Left lung (tissue), 10 donors: ENCODE data around the gene IL1R1. TPM values are rescaled to one million over a fixed set of nuclear protein-coding genes. Genes with fewer than 3 reads are reported as not detected.

Experiments
- ATAC-seq: fragments of 200-7000 bp; cut with Tn5 transposase; one replicate; pipeline ENCODE4 v1.9.1; 2020; ENCODE audit warnings: moderate library complexity
- DNase-seq, 4 donors: peaks; one replicate each; pipeline ENCODE4 v3.0.0-alpha.2; 2013 to 2020
- H3K27ac ChIP-seq, 2 donors: fragments of 200-600 bp; sonication (generic) in 1 of 2; one replicate each; pipeline versions ENCODE4 v1.5.0 to v1.8.0; 2020 to 2021
- H3K27me3 ChIP-seq, 2 donors: fragments of 200-600 bp; sonication (generic) in 1 of 2; one replicate each; pipeline versions ENCODE4 v1.5.0 to v1.8.0; 2020 to 2021
- H3K36me3 ChIP-seq, 2 donors: fragments of 200-600 bp; sonication (generic) in 1 of 2; one replicate each; pipeline versions ENCODE4 v1.5.0 to v1.8.0; 2020 to 2021
- H3K4me1 ChIP-seq, 2 donors: fragments of 200-600 bp; one replicate each; pipeline ENCODE4 v1.8.0; 2021
- H3K4me3 ChIP-seq, 2 donors: fragments of 200-600 bp; sonication (generic) in 1 of 2; one replicate each; pipeline versions ENCODE4 v1.5.0 to v1.8.0; 2020 to 2021; ENCODE audit warnings: mild to moderate bottlenecking in 1 of 2
- H3K9me3 ChIP-seq, 2 donors: fragments of 200-600 bp; sonication (generic) in 1 of 2; one replicate each; pipeline versions ENCODE4 v1.5.0 to v1.8.0; 2020 to 2021
- CTCF ChIP-seq, 2 donors: fragments of 200-600 bp; sonication (generic) in 1 of 2; IDR thresholded peaks; one replicate each; pipeline versions ENCODE4 v1.5.0 to v1.8.0; 2021; ENCODE audit warnings: antibody characterized with exemption in 2 of 2
- intact Hi-C, 2 donors: fragments of 100-400 bp; cut with DNase I; formaldehyde crosslinking; loops; one replicate each; pipeline versions ENCODE4 v1.11.2 to v1.14.2; 2022
- polyA plus RNA-seq, 6 donors: library from polyadenylated mRNA; unstranded; fragments of 120-200 nt; gene quantifications; one replicate each; pipeline ENCODE4 v1.2.1, GENCODE V29; 2013; ENCODE audit not compliant: insufficient read length in 6 of 6
- total RNA-seq, 2 donors: library from RNA; stranded (reverse); fragmentation: NEBNext Ultra II Directional; extraction: Animal tissue kit (Norgen Biotek cat#: 25700); gene quantifications; one replicate each; pipeline ENCODE4 v1.2.1, GENCODE V29; 2021
- donor health status: DM: no; HTN: yes; CAD: no.
- donor health status: DM: no; HTN: no; CAD: no.

IL1R1 gene
- total and polyA plus RNA-seq, 8 donors: 91.1 to 224 (median 112) TPM

GRCh38 chr2:102139851-102140250 is 2.7 kb upstream of the IL1R1 start:
- Histone ChIP-seq H3K27me3 (no peaks in the 10 kb centered on the region), H3K4me1 (peaks cover 8 to 64% of the 10 kb centered on the region in 2 donors), H3K36me3 (peaks cover 0 to 2% of the 10 kb centered on the region in 2 donors), H3K9me3 (peaks cover 0 to 3% of the 10 kb centered on the region in 2 donors), H3K27ac (no peak overlapping the region), H3K4me3 (no peak overlapping the region)
- intact Hi-C loops: loop anchor here in 1 of 2 donors (10.0 kb wide), 1 partner anchor 115 kb away; no protein-coding TSS in a partner anchor
- ATAC-seq (no peak), DNase-seq (no peak)
- no peak for TF ChIP-seq CTCF (IDR thresholded peaks at IDR 0.05)

GRCh38 chr2:102140377-102140776 is 2.2 kb upstream of the IL1R1 start:
- peaks cover 8 to 70% of the 10 kb centered on the region in 2 donors for H3K4me1 ChIP-seq
- no peak for TF ChIP-seq CTCF (IDR thresholded peaks at IDR 0.05)
- peaks cover 0 to 7% of the 10 kb centered on the region in 2 donors for H3K36me3 ChIP-seq
- no peak overlapping the region for H3K4me3 ChIP-seq
- no peaks in the 10 kb centered on the region for H3K27me3 ChIP-seq
- H3K9me3 ChIP-seq: peaks cover 0 to 8% of the 10 kb centered on the region in 2 donors
- ATAC-seq: no peak
- no peak for DNase-seq
- intact Hi-C loops: loop anchor here in 1 of 2 donors (10.0 kb wide), 1 partner anchor 116 kb away; no protein-coding TSS in a partner anchor
- peak overlapping the region in 1 of 2 donors; percentile 92 for H3K27ac ChIP-seq

GRCh38 chr2:102141011-102141943 is 1.3 kb upstream of the IL1R1 start:
- Histone ChIP-seq H3K36me3 (peaks cover 0 to 16% of the 10 kb centered on the region in 2 donors), H3K27me3 (no peaks in the 10 kb centered on the region), H3K9me3 (peaks cover 0 to 17% of the 10 kb centered on the region in 2 donors), H3K4me1 (peaks cover 8 to 79% of the 10 kb centered on the region in 2 donors), H3K27ac (peak overlapping the region; percentile 92 to 96), H3K4me3 (peak overlapping the region; percentile 58 to 64)
- ATAC-seq (no peak), DNase-seq (peak in 2 of 4 donors; percentile 57 to 60)
- TF ChIP-seq CTCF (IDR thresholded peaks at IDR 0.05): no peak
- intact Hi-C loops: loop anchor here in 1 of 2 donors (10.0 kb wide), 1 partner anchor 116 kb away; no protein-coding TSS in a partner anchor

- no peak for DNase-seq
- intact Hi-C loops: loop anchor here in 1 of 2 donors (10.0 kb wide), 1 partner anchor 118 kb away; no protein-coding TSS in a partner anchor
Measured at GRCh38 chr2:102142829-102143449, 393 bp downstream of the IL1R1 start.

More at GRCh38 chr2:102142829-102143449, 393 bp downstream of the IL1R1 start:
- peaks cover 8 to 86% of the 10 kb centered on the region in 2 donors for H3K4me1 ChIP-seq
- H3K9me3 ChIP-seq: peaks cover 0 to 28% of the 10 kb centered on the region in 2 donors
- peak; percentile 15 for ATAC-seq
- no peak for TF ChIP-seq CTCF (IDR thresholded peaks at IDR 0.05)
- peak overlapping the region; percentile 58 to 64 for H3K4me3 ChIP-seq
- H3K27me3 ChIP-seq: no peaks in the 10 kb centered on the region
- H3K27ac ChIP-seq: peak overlapping the region; percentile 92 to 96
- peaks cover 0 to 25% of the 10 kb centered on the region in 2 donors for H3K36me3 ChIP-seq
